SU-DHL-6 (cell line): ENCODE results near the gene ACTL8.

Source experiments
- CTCF ChIP-seq: fragments of 200-600 bp; sonication (generic); IDR thresholded peaks from one replicate; pipeline ENCODE4 v1.5.1; 2017; ENCODE audit warnings: antibody characterized with exemption, mild to moderate bottlenecking, low read length, moderate library complexity; ENCODE audit not compliant: insufficient read depth, poor library complexity, severe bottlenecking
- EZH2phosphoT487 ChIP-seq: fragments of 200-600 bp; sonication (generic), shearing (Covaris generic); conservative IDR thresholded peaks from 2 replicates; pipeline ENCODE4 v1.6.1; 2018; ENCODE audit warnings: mild to moderate bottlenecking, antibody characterized with exemption, low read length, moderate library complexity, mixed read lengths

GRCh38 chr1:17837233-17838030, 82.3 kb downstream of the ACTL8 start:
- TF ChIP-seq CTCF, result no peak
- no peak for TF ChIP-seq EZH2phosphoT487
